Stimulated activated CD4-positive, alpha-beta T cell treated with anti-CD3 and anti-CD28 coated beads, Interleukin-2, amount 100 ng/mL, for 48 hours (primary cell): ENCODE measurements around the gene LYZL4.

Source experiments
- DNase-seq, 2 donors: peaks; one replicate each; pipeline ENCODE4 v3.0.0-alpha.2; 2020

The LYZL4 gene

DNA sequence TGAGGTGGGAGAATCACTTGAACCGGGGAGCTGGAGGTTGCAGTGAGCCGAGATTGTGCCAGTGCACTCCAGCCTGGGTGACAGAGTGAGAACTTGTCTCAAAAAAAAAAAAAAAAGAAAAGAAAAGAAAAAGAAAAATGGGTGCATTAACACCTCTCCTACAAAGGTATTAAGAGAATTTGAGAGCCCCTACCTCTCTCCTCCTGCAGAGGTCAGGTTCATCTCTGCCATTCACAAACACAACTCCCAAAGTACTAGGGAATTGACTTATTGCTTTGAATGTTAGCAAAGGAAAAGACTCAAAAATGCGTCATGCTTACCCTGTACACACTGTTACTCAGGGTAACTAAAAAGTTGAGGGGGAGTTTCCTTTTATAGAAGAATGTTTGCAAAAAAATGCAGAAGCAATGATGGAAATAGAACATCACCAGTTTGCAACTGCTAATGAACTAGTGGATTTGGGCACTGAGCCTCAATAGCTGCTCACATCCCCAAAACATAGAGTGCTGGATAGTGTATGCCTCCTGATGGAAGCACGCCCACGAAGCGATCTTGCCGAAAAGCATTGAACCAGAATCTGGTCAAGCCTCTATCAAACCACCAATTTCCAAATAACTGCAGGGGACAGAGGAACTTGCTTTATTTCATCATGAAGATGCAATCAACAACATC, 15.5 kb upstream of the LYZL4 start:
- no peak for DNase-seq

DNA sequence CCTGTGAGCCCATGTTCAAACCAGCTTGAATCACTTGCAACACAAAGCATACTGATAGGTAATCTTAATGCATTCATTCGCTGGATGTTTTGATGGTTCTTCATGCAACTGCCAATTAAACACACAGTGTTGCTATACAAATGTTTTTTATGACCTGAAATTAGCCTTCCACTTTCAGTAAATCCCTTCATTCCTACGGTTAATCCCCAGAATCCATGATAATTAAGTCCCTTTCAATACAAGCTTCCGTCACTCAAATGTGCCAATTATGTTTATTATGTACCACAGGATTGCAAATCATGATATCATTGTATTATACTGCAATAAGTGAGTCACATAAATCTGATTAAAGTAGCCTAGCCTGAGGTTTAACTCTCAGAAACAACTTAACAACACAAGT, 14.5 kb upstream of the LYZL4 start:
- no peak for DNase-seq

DNA sequence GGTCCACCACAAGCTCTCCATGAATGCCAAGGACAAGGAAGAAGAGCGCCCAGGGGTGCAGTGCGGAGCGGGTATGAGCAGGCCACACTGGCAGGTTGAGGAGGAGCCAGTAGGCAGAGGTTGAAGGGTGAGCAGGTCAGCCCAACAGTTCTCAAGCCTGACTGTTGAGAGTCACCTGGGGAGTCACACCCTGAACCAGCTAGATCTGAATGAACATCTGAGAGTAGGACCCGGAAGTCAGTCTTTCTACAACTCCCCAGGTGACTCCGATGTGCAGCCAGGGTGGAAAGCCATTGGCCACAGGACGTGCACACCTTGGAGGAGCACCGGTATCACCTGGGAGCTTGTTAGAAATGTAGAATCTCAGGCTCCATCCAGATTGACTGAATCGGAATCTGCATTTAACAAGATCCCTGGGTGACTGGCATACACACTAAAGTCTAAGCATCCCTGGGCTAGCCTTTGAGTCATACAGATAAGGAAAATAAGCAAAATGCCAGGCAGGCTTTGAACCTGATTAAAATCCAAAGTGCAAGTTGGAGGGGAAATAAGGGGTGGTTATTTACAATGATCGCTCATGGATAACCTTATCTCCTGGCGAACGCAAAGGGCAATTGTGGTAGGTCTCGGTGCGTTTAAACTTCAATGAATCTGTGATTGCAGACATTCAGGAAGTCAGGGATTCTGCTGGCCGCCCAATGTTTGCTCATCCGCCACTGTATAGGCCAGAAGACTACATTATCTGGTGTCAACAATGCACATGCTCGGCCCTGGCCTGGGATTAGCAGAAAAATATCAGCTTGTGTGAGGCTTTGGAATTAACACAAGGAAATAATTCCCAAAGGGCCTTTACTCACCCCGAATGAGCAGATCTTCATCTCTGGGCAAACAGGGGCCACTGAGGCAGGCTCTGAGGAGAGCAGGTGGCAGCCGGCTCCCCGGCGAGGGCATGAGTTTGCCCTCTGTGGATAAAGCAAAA, 11.7 kb upstream of the LYZL4 start:
- no peak for DNase-seq

DNA sequence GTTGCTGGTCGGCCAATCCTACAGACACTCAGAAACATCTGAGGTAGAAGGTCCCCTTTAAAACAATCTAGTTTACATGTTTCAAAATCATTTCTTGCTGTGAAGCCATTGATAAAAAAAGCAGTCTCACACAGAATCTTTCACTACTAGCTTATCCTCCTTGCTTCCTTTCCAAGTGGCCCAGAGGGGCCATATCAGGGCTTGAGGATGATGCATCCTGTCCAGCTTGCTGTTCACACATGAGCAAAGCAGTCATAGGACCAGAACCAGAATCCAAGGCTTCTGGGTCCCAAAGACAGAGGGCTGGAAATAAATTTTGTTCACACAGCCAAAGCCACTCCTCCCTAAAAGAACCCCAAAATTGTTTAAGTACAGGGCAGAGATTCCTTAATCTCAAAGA, 9.2 kb upstream of the LYZL4 start:
- DNase-seq, result no peak

DNA sequence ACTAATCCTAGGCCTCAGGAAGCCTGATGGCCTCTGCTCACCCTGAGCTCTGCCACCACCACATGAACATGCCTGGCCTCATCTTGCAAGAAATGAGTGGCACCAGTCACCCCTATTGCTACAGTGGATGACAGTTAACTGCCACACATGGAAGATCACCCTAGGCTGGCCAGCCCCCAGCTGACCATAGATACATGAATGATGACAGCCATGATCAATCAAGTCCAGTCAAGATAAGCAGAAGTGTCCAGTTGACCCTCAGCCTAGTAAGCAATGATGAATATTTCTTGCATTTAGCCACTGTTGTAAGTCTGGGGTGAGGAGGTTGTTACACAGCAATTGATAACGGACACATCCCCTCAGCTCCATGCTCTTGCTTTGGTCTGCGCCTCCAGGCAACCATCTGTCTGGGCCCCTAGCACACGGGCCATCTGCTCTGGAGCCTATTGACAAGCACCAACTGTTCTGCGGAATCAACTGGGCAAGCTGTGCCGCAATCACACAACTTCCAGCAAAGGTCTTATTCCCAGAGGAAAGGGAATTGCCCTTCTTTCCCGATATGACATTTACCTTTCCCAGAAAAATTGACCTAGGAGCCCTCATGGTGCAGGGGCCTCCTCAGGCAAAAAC, 2.2 kb upstream of the LYZL4 start:
- DNase-seq, result no peak

DNA sequence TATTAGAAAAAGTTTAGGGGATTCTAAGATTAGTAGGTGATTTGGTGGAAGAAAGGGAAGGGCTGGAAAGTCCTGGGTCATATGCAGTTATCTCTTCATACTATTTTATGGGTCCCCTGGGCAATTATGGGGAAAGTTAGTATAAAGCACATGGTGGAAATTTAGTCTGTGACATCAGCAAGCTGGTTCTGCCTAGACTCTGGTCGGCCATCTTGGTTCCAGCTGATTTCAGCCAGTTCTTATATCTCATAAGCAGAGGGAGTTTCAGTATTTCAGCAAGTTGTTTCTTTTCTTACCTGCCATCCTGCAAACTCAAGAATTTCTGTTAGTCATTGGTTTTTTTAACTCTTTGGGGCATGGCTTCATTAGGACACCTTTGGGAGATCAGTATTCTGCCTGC, 1.0 kb upstream of the LYZL4 start:
- DNase-seq, result no peak

DNA sequence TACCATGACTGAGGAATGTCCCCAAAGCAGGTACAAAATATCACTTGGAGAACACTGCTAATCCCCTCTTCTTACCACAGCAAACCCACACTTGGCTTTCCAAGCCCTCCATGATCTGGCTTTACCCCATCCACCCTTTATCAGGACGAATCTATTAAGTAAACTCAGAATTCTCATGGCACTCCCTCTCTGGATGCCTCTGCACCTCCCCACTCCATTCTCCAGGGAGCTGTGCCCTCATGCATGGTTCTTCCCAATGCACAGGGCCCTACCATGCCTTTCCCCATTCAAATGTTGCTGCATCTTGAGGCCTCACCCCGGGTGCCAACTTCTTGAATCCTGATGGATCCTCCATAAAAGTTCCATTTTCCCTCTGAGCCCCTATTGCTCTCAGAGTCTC, 2.3 kb downstream of the LYZL4 start:
- no peak for DNase-seq

DNA sequence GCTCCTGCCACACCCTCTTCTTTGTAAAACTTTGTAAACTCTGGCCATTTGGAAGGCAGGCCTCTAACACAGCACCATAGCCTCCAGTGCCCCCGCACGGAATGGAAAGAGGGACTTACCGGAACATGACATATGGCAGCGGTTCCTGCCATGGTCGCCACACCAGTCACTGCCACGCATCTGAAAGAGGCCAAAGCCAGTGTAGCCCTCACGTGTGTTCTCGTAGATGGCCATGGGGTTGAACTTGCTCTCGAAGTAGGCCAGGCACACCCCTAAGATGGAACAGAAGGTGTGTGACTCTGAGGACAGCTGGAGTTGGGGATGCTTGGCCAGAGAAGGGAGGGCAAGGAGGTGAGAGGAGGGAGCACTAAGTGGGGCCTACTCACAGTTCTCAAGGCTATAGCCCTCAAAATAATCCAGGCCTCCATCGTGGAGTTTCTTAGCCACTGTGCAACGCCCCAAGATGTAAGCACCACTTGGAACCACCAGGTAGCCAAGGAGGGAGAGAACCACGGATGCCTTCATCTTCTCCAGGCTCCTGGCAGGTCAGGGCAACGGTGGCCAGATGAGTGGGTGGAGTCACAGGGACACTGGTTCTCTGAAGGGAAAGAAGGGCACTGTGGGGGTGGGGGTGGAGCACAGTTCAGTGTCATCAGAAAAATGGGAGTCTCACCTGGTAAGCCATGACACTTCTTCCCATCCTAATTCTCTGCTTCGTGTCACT, 3.5 kb downstream of the LYZL4 start:
- DNase-seq, result no peak

DNA sequence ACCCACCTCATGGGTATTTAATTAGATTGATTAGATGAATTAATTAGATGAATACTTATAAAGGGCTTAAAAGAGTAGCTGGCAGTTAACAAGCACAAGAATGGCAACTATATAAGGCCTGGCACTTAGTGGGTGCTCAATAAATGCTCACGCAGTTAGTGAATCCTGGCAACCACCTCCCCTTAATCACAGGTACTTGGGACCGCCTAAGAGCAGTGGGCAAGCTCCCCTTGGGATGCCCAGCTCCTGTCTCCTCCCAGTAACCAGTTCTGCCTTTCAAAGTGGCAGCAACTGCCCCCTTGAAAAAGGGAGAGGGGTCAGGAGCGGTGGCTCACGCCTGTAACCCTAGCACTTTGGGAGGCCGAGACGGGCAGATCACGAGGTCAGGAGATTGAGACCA, 4.6 kb downstream of the LYZL4 start:
- no peak for DNase-seq

DNA sequence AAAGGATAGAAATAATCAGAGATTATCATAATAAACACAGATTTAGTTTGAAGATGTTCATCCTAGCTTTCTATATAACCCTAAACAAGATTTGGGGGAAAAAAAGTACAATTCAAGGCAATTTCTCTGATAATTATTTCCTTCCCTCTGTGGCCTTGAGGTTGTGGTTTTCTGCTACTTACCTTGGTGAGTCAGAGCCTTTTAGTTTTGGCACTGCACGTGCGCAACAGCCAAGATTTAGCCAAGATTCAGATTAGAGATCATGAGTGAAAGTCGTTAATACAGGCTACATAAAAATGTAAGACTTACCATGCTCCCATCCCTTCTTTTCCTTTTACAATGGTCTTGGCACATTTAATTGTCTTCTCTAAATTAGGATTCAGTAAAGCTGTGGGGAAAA, 6.7 kb downstream of the LYZL4 start:
- no peak for DNase-seq

DNA sequence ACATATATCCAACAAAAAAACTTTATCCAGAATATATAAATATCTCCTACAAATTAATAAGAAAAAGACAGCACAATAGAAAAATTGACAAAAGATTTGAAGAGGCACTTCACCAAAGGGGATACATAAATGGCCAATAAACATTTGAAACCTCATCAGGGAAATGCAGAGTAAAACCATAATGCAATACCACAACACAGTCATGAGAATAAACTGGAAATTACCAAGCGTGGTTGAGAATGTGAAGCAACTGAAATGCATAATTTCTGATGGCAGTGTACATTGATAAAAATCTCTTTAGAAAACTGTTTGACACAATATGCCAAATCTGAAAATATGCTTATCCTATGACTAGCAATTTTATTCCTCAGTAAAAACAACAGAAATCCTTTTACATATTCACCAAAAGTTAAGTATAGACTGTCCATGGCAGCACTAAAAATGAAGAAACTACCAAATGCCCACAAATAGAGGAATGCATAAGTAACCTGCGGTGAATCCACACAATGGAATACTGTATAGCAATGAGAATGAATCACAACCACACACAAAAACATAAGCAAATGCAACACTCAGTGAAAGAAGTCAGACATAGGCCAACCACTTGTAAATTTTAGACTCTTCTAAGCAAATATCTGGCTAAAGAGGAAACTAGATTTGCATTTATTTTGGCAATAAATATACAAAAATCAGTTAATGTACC, 7.9 kb downstream of the LYZL4 start:
- DNase-seq, result no peak

DNA sequence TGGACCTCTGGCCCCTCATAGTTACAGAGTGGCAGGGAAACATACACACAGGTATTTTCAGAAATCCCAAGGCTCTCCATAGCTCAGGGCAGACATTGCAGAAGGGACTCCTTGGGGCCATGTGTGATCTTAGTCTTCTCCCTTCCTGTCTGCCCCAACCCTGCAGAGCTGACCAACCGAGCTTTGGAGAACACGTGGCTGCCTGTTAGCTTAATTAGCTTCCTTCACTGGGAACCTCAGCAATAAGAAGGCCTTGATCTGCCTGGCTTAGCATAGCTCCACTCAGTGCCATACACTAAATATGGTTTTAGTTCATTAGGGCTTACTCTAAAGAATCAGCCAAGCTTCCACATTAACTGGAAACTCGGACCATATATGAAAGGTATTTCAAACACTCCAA, 12.3 kb downstream of the LYZL4 start:
- DNase-seq, result no peak

DNA sequence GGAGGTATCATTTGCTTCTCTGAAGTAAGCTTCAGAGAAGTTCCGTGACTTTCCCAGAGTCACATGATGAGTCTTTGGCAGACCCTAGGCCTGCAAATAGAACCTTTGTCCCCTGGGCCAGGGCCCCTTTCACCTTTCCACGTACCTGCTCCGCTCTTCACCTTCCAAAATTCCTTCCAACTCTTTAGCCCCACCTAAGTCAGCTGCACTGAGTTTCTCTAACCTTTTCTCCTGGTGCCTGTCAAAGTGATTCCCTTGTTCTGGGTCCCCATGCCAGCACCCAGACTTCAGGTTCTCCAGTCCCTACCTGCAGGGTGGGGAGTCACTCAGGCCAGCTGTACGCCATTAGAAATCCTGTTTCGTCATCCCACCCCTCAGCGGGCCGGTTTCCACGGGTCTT, 12.8 kb downstream of the LYZL4 start:
- no peak for DNase-seq

DNA sequence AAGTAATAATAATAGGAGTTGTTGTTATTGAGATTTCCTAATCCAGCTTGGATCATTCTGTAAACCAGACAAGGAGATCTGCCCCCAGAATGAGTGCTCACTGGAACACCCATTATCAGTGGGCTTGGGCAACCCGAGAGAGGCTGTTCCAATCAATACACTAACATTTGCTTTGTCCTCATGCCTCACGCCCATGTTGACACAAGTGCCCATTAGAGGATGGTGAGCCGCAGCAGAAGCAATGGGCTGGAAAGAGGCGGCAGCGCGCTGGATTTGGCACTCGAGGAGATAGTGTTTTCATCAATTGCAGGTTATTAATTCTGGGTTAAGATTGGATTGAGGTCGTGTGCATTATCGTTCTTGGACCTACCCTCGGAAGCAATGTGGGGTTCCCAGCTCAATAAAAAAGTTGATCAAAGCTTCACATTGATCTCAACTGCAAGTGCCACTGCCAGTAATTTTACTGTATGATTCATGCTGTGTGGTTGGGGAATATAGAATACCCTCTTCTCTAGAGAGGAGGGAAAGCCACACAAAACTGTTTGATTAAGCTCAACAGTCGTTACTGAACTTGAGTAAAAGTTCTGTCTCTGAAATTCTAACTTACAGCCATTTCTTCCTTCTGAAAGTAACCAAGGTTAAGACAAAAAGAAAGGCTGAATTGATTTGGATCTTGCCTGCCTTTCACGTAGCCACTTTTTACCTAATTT, 15.7 kb downstream of the LYZL4 start:
- DNase-seq, result no peak

DNA sequence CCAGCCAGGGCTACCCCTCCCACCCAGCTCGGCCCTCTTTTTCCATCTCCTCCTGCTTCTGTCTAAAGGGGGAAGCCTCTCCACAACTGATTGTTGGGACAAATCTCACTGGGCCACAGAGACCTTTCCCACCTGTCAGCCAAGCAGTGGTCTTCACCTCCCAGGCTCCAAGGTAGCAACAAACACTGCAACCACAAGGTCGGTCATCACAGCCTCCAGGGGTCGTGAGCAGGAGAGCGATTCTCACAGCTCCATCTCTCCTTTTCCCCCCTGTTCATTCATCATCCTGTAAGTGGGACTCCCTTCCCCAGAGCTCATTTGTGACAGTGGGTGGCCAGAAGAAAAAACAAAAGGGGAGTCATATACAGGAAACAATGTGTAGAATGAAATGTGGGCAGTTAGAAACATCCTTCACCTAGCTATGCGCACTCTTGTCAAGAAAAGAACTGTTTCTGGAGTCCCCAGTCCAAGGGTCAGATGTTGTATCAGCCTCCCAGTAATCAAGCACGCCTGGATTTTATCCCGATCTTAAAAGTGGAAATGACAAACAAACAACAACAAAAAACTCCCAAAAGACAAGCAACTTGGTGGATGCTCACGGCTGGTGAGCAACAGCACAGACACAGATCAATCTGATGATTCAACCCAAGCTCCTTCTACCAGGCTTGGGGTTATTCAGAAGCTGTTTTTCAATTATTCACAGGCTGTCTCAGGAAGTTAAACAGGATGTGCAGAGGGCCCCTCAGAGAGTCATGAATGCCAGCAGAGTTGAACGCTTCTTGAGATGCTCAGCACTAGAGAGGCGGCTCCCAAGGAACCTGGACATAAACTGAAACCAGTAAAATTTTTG, 22.4 kb downstream of the LYZL4 start:
- peak in 1 of 2 donors; percentile 15 for DNase-seq

DNA sequence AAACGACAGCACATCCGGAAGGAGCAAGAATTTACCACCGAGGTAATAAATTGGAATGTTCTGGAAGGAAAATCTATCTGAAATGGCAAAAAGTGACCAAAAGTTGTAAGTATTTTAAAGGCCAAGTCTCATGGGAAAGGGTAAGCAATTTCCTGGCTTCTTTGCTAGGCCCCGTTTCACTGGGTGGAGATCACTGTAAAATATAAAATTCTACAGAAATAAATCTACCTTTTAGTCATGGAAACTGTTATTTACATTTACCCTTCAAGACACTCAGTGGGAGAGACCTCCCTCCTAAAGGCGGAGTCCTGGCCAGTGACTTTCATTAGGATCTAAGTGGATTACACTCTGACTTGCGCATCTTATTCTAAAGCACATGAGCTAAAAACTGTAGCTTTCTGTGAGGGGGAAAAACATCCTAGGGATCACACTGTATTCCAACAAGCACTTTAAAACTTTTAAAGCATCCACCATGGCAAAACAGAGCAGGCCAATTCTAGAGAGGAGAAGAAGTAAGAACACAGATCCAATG, 28.8 kb downstream of the LYZL4 start:
- no peak for DNase-seq

DNA sequence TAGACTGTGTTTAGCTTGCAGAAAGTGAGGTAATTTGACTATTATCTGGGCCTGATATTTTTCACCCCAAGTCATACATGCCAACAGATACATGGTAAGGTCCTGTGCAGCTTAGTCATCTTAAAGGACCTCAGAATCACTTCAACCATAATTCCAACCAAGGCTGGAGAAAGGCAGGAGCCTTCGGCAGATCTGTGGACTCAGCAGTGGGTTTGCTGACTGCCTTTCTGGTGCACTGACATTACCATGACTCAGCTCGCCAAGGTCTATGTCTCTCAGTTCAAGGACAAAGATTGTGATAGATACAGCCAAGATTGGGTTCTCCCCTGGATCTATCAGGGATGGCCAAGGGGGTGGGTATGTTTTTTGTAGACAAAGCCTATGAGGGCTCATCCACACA, 32.7 kb downstream of the LYZL4 start:
- no peak for DNase-seq

DNA sequence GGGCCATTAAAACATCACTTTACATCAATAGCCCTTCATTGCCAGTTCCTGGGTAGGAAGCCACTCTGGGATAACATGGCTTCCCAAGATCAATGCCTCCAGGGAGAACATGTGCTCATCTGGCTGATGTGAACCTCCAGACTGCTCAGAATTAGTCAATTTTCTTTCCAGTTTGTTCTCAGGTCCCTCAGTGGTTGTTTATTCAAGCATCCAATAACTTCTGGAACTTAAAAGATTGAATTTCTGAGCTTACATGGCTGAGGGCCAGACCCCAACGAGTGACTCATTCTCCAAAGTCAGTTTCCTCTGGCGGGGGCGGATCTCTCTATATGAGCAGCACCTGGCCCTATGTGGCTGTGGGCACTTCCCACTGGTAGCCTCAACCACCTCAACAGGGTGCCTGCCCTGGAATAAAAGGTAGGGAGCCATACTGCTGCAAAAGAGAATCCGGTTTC, 34.0 kb downstream of the LYZL4 start:
- peak; percentile 41 to 49 for DNase-seq

DNA sequence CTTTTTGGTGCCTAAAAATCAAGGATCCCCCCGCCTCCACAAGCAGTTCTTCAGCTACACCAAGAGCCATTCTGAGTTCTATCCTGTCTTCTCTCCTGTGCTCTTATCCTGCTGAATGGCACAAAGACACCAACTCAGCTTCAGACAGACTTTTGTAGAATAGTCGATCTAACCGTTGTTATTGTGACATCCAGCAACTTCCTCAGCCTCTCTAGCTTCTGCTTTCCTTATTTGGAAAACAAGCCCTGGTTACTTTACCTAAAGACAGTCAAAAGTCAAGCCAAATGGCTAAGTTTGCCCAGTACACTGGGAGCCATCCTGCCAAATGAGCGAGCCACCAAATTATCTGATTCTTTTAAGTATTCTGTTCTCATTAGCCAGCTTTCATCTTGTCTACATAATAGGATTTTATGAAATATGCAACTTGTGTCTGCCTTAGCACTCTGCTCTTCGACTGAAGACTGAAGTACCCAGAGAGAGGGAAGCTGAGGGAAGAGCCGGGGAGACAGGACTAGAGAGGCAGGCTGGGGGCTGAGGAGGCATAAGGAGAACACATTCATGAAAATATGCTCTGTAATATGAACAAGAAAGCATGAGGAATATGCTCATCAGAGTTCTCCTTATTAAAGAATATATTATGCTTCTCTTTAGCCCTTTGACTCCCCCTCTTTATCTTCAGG, 35.1 kb downstream of the LYZL4 start:
- no peak for DNase-seq

DNA sequence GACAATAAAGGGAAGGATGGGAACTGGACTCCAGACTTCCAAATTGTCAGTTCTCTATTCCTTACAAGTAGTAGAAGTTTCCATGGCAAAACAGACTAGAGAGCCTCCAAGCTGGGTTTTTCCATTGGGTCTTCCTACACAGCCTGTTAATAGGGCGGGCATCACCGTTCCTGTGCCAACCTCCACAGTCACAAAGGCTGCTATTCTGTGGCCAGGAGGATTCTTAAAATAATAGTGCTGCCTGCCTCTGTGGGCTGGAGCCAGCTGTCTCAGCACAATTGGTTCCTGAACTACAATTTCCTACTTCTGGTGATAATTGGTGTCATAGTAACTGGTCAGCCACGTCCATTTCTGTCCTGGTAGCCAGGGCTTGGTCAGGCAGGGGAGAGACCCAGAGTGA, 38.6 kb downstream of the LYZL4 start:
- no peak for DNase-seq
